GM23338 (cell line): ENCODE measurements around the gene UBAP2. TPM values are rescaled to one million over a fixed set of nuclear protein-coding genes. Genes with fewer than 3 reads are reported as not detected.

Experiments used
- ATAC-seq: fragments of 200-7000 bp; cut with Tn5 transposase; 3 replicates; pipeline ENCODE4 v1.9.1; 2020
- DNase-seq: peaks from one replicate; pipeline ENCODE4 v3.0.0-alpha.2; 2015; ENCODE audit warnings: low spot score
- H2AFZ ChIP-seq: fragments of 200-600 bp; sonication (generic); 2 replicates; pipeline ENCODE4 v1.8.0; 2016; ENCODE audit warnings: antibody characterized with exemption, mild to moderate bottlenecking, moderate library complexity
- H3F3A ChIP-seq: fragments of 200-600 bp; sonication (generic); replicated peaks from 2 replicates; pipeline ENCODE4 v1.8.0; 2017; ENCODE audit warnings: antibody characterized with exemption, mixed run types, low read depth
- H3K27ac ChIP-seq: fragments of 200-600 bp; sonication (generic); 2 replicates; pipeline ENCODE4 v1.6.1; 2016; ENCODE audit warnings: low read depth
- H3K27me3 ChIP-seq: fragments of 200-600 bp; sonication (generic); 2 replicates; pipeline ENCODE4 v1.8.0; 2016; ENCODE audit warnings: mild to moderate bottlenecking, mixed run types, moderate library complexity; ENCODE audit not compliant: insufficient read depth
- H3K36me3 ChIP-seq: fragments of 200-600 bp; sonication (generic); 2 replicates; pipeline ENCODE4 v1.8.0; 2016; ENCODE audit warnings: mild to moderate bottlenecking; ENCODE audit not compliant: insufficient read depth
- H3K4me1 ChIP-seq: fragments of 200-600 bp; sonication (generic); 2 replicates; pipeline ENCODE4 v1.8.0; 2016; ENCODE audit warnings: mild to moderate bottlenecking, moderate library complexity; ENCODE audit not compliant: insufficient read depth
- H3K4me2 ChIP-seq: fragments of 200-600 bp; sonication (generic); 2 replicates; pipeline ENCODE4 v1.7.1; 2017; ENCODE audit warnings: mixed run types
- H3K4me3 ChIP-seq: fragments of 200-600 bp; sonication (generic); 2 replicates; pipeline ENCODE4 v1.6.1; 2016; ENCODE audit warnings: mixed run types
- H3K79me2 ChIP-seq: fragments of 200-600 bp; sonication (generic); replicated peaks from 2 replicates; pipeline ENCODE4 v1.8.0; 2017; ENCODE audit warnings: mild to moderate bottlenecking; ENCODE audit not compliant: insufficient read depth
- H3K9me2 ChIP-seq: fragments of 200-600 bp; sonication (generic); 2 replicates; pipeline ENCODE4 v1.8.0; 2017; ENCODE audit not compliant: insufficient read depth
- H4K20me1 ChIP-seq: fragments of 200-600 bp; sonication (generic); replicated peaks from 2 replicates; pipeline ENCODE4 v1.8.0; 2017; ENCODE audit warnings: mild to moderate bottlenecking; ENCODE audit not compliant: insufficient read depth
- H3K27ac Mint-ChIP-seq: 2 replicates; pipeline ENCODE4 v1.8.0; 2020; ENCODE audit warnings: inconsistent platforms, mild to moderate bottlenecking, moderate library complexity, mixed read lengths
- H3K27me3 Mint-ChIP-seq: 3 replicates; pipeline ENCODE4 v1.8.0; 2022; ENCODE audit warnings: low read depth, mild to moderate bottlenecking, moderate library complexity, mixed read lengths, inconsistent platforms; ENCODE audit not compliant: insufficient read depth, poor library complexity
- H3K36me3 Mint-ChIP-seq: 3 replicates; pipeline ENCODE4 v1.8.0; 2021; ENCODE audit warnings: low read depth, mild to moderate bottlenecking, inconsistent platforms, moderate library complexity, mixed read lengths
- H3K4me1 Mint-ChIP-seq: 3 replicates; pipeline ENCODE4 v1.8.0; 2020; ENCODE audit warnings: mild to moderate bottlenecking, inconsistent platforms, mixed read lengths
- H3K4me3 Mint-ChIP-seq: 3 replicates; pipeline ENCODE4 v1.8.0; 2021; ENCODE audit warnings: moderate library complexity, mild to moderate bottlenecking, inconsistent platforms, mixed read lengths
- H3K9me3 Mint-ChIP-seq: 3 replicates; pipeline ENCODE4 v1.8.0; 2020; ENCODE audit warnings: moderate library complexity, mild to moderate bottlenecking, inconsistent platforms, mixed read lengths
- EZH2phosphoT487 ChIP-seq: fragments of 200-600 bp; sonication (generic); IDR thresholded peaks from one replicate; pipeline ENCODE4 v1.8.1; 2018; ENCODE audit warnings: antibody characterized with exemption; ENCODE audit not compliant: unreplicated experiment
- JUNB ChIP-seq: IDR thresholded peaks from one replicate; pipeline ENCODE4 v1.6.1; 2016; ENCODE audit warnings: antibody characterized with exemption; ENCODE audit not compliant: unreplicated experiment
- NANOG ChIP-seq: IDR thresholded peaks from 2 replicates; pipeline ENCODE4 v1.6.1; 2016; ENCODE audit warnings: antibody characterized with exemption, borderline replicate concordance
- STAT1 ChIP-seq: IDR thresholded peaks from one replicate; pipeline ENCODE4 v1.6.1; 2016; ENCODE audit warnings: antibody characterized with exemption; ENCODE audit not compliant: unreplicated experiment
- ZNF114 ChIP-seq: fragments of 250-450 bp; sonication (Bioruptor Pico); IDR thresholded peaks from 2 replicates; pipeline ENCODE4 v1.5.0; 2020; ENCODE audit warnings: mild to moderate bottlenecking, moderate library complexity
- ZNF331 ChIP-seq: fragments of 250-450 bp; sonication (Bioruptor Pico); IDR thresholded peaks from 2 replicates; pipeline ENCODE4 v1.5.0; 2020; ENCODE audit warnings: low read depth, mild to moderate bottlenecking, moderate library complexity
- polyA plus RNA-seq: library from polyadenylated mRNA; unstranded; fragments of >200 nt; fragmentation: Nextera tagmentation; extraction: Ambion mirVana; gene quantifications from 2 replicates; pipeline ENCODE4 v1.2.1, GENCODE V29; 2016
- total RNA-seq: library from RNA; depleted of rRNA; stranded (reverse); fragments of >200 nt; shearing (Covaris generic); gene quantifications from 2 replicates; pipeline ENCODE4 v1.2.3, GENCODE V29; 2014
- TF ChIP-seq, protein P1 (sequence below): fragments of 250-450 bp; sonication (Bioruptor Pico); IDR thresholded peaks from 2 replicates; pipeline ENCODE4 v1.5.0; 2020; ENCODE audit warnings: mild to moderate bottlenecking, moderate library complexity
- TF ChIP-seq, protein P2 (sequence below): IDR thresholded peaks from 2 replicates; pipeline ENCODE4 v1.6.1; 2016; ENCODE audit warnings: antibody characterized with exemption
- TF ChIP-seq, protein P3 (sequence below): IDR thresholded peaks from one replicate; pipeline ENCODE4 v1.6.1; 2018; ENCODE audit warnings: antibody characterized with exemption; ENCODE audit not compliant: unreplicated experiment

UBAP2 gene
- total and polyA plus RNA-seq, 2 experiments from 2014 or later, result 47.4 to 56.4 TPM

DNA sequence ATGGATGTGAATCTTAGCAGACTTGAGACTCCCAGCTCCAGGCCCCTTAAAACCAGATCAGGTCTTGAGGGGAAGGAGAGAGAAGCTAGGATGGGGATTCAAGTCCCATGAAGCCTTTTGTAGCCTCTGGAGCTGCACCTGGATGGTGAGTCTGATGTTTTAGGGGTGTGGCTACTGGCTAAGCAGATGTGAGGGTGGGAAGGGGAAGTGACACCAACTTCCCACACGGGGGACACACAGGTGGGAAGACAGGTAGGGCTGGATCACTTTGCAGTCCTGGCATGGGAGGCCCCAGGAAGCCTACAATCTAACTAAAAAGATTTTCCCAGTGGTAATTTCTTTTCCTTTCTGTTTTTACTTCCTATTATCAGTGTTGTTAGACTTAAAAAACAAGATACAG lies 38.7 kb upstream of the UBAP2 start:
- DNase-seq (peak; percentile 14), ATAC-seq (no peak; the same call in 2 of the 3 replicates)
- H3K4me2 ChIP-seq, result no peak overlapping the region
- H3K9me2 ChIP-seq, result no peaks in the 10 kb centered on the region
- H3K27me3 ChIP-seq, result no peaks in the 10 kb centered on the region
- no peaks in the 10 kb centered on the region for H3K4me1 ChIP-seq
- peaks cover 6% of the 10 kb centered on the region for H3K27me3 Mint-ChIP-seq
- H3K4me3 Mint-ChIP-seq, result no peak overlapping the region
- no peaks in the 10 kb centered on the region for H3K9me3 Mint-ChIP-seq
- TF ChIP-seq EZH2phosphoT487, result no peak
- TF ChIP-seq, protein P1, sequence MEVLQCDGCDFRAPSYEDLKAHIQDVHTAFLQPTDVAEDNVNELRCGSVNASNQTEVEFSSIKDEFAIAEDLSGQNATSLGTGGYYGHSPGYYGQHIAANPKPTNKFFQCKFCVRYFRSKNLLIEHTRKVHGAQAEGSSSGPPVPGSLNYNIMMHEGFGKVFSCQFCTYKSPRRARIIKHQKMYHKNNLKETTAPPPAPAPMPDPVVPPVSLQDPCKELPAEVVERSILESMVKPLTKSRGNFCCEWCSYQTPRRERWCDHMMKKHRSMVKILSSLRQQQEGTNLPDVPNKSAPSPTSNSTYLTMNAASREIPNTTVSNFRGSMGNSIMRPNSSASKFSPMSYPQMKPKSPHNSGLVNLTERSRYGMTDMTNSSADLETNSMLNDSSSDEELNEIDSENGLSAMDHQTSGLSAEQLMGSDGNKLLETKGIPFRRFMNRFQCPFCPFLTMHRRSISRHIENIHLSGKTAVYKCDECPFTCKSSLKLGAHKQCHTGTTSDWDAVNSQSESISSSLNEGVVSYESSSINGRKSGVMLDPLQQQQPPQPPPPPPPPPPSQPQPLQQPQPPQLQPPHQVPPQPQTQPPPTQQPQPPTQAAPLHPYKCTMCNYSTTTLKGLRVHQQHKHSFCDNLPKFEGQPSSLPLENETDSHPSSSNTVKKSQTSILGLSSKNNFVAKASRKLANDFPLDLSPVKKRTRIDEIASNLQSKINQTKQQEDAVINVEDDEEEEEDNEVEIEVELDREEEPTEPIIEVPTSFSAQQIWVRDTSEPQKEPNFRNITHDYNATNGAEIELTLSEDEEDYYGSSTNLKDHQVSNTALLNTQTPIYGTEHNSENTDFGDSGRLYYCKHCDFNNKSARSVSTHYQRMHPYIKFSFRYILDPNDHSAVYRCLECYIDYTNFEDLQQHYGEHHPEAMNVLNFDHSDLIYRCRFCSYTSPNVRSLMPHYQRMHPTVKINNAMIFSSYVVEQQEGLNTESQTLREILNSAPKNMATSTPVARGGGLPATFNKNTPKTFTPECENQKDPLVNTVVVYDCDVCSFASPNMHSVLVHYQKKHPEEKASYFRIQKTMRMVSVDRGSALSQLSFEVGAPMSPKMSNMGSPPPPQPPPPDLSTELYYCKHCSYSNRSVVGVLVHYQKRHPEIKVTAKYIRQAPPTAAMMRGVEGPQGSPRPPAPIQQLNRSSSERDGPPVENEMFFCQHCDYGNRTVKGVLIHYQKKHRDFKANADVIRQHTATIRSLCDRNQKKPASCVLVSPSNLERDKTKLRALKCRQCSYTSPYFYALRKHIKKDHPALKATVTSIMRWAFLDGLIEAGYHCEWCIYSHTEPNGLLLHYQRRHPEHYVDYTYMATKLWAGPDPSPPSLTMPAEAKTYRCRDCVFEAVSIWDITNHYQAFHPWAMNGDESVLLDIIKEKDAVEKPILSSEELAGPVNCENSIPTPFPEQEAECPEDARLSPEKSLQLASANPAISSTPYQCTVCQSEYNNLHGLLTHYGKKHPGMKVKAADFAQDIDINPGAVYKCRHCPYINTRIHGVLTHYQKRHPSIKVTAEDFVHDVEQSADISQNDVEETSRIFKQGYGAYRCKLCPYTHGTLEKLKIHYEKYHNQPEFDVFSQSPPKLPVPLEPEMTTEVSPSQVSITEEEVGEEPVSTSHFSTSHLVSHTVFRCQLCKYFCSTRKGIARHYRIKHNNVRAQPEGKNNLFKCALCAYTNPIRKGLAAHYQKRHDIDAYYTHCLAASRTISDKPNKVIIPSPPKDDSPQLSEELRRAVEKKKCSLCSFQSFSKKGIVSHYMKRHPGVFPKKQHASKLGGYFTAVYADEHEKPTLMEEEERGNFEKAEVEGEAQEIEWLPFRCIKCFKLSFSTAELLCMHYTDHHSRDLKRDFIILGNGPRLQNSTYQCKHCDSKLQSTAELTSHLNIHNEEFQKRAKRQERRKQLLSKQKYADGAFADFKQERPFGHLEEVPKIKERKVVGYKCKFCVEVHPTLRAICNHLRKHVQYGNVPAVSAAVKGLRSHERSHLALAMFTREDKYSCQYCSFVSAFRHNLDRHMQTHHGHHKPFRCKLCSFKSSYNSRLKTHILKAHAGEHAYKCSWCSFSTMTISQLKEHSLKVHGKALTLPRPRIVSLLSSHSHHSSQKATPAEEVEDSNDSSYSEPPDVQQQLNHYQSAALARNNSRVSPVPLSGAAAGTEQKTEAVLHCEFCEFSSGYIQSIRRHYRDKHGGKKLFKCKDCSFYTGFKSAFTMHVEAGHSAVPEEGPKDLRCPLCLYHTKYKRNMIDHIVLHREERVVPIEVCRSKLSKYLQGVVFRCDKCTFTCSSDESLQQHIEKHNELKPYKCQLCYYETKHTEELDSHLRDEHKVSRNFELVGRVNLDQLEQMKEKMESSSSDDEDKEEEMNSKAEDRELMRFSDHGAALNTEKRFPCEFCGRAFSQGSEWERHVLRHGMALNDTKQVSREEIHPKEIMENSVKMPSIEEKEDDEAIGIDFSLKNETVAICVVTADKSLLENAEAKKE, result no peak
- no peak for TF ChIP-seq ZNF331 (CRISPR knock-in tag)
- TF ChIP-seq NANOG, result no peak
- TF ChIP-seq, protein P2, sequence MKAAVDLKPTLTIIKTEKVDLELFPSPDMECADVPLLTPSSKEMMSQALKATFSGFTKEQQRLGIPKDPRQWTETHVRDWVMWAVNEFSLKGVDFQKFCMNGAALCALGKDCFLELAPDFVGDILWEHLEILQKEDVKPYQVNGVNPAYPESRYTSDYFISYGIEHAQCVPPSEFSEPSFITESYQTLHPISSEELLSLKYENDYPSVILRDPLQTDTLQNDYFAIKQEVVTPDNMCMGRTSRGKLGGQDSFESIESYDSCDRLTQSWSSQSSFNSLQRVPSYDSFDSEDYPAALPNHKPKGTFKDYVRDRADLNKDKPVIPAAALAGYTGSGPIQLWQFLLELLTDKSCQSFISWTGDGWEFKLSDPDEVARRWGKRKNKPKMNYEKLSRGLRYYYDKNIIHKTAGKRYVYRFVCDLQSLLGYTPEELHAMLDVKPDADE, result no peak
- no peak for TF ChIP-seq ZNF114 (CRISPR knock-in tag)
- TF ChIP-seq, protein P3, sequence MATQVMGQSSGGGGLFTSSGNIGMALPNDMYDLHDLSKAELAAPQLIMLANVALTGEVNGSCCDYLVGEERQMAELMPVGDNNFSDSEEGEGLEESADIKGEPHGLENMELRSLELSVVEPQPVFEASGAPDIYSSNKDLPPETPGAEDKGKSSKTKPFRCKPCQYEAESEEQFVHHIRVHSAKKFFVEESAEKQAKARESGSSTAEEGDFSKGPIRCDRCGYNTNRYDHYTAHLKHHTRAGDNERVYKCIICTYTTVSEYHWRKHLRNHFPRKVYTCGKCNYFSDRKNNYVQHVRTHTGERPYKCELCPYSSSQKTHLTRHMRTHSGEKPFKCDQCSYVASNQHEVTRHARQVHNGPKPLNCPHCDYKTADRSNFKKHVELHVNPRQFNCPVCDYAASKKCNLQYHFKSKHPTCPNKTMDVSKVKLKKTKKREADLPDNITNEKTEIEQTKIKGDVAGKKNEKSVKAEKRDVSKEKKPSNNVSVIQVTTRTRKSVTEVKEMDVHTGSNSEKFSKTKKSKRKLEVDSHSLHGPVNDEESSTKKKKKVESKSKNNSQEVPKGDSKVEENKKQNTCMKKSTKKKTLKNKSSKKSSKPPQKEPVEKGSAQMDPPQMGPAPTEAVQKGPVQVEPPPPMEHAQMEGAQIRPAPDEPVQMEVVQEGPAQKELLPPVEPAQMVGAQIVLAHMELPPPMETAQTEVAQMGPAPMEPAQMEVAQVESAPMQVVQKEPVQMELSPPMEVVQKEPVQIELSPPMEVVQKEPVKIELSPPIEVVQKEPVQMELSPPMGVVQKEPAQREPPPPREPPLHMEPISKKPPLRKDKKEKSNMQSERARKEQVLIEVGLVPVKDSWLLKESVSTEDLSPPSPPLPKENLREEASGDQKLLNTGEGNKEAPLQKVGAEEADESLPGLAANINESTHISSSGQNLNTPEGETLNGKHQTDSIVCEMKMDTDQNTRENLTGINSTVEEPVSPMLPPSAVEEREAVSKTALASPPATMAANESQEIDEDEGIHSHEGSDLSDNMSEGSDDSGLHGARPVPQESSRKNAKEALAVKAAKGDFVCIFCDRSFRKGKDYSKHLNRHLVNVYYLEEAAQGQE, result no peak
- TF ChIP-seq STAT1, result no peak
- no peak for TF ChIP-seq JUNB
- H3K36me3 Mint-ChIP-seq, result peaks cover 37% of the 10 kb centered on the region
- peaks cover 5% of the 10 kb centered on the region; the same call in 1 of the 2 replicates for H4K20me1 ChIP-seq
- no peak overlapping the region for H2AFZ ChIP-seq
- H3K27ac Mint-ChIP-seq, result no peak overlapping the region
- H3K27ac ChIP-seq, result no peak overlapping the region
- no peaks in the 10 kb centered on the region for H3K4me1 Mint-ChIP-seq
- H3K4me3 ChIP-seq, result no peak overlapping the region
- no peaks in the 10 kb centered on the region for H3K79me2 ChIP-seq
- H3F3A ChIP-seq, result 0 out of 2 replicates have a peak, but pooled peaks cover 5% of the 10 kb centered on the region
- peaks cover 30% of the 10 kb centered on the region for H3K36me3 ChIP-seq
